Stimulated activated effector memory CD8-positive, alpha-beta T cell treated with anti-CD3 and anti-CD28 coated beads, Interleukin-12 subunit alpha, Interleukin-12 subunit beta, amount 100 ng/mL, for 72 hours (primary cell): Measurements from ENCODE around the gene ANKRD7.

ENCODE experiments used
- ATAC-seq: fragments of 150-1000 bp; cut with Tn5 transposase; 2 replicates; pipeline ENCODE4 v1.10.0; 2021
- DNase-seq, 2 donors: peaks; one replicate each; pipeline ENCODE4 v3.0.0; 2021 to 2022; ENCODE audit warnings: low spot score in 2 of 2
- H3K27ac Mint-ChIP-seq: one replicate; pipeline ENCODE4 v1.8.0; 2022; ENCODE audit warnings: mild to moderate bottlenecking, mixed read lengths
- H3K36me3 Mint-ChIP-seq: one replicate; pipeline ENCODE4 v1.8.0; 2022; ENCODE audit warnings: mild to moderate bottlenecking, mixed read lengths
- H3K4me1 Mint-ChIP-seq: one replicate; pipeline ENCODE4 v1.8.0; 2022; ENCODE audit warnings: mixed read lengths
- H3K4me3 Mint-ChIP-seq: one replicate; pipeline ENCODE4 v1.8.0; 2022; ENCODE audit warnings: mild to moderate bottlenecking, mixed read lengths
- H3K9me3 Mint-ChIP-seq: one replicate; pipeline ENCODE4 v1.8.0; 2022; ENCODE audit warnings: mixed read lengths

ANKRD7 gene

GRCh38 chr7:118224521-118224920 lies at the start of gene ANKRD7:
Gene ANKRD7, plus strand, starts transcription at chr7:118224704. Its CDS starts 127 bp downstream, at chr7:118224831.
- no peaks in the 10 kb centered on the region for H3K9me3 Mint-ChIP-seq
- ATAC-seq = no peak
- no peaks in the 10 kb centered on the region for H3K4me1 Mint-ChIP-seq

GRCh38 chr7:118175740-118176139 lies 48.8 kb upstream of the ANKRD7 start:
- Mint-ChIP-seq H3K27ac (no peak overlapping the region), H3K4me1 (no peaks in the 10 kb centered on the region), H3K4me3 (no peak overlapping the region), H3K36me3 (no peaks in the 10 kb centered on the region), H3K9me3 (no peaks in the 10 kb centered on the region)
- no peak for DNase-seq
- no peak for ATAC-seq

More at GRCh38 chr7:118224521-118224920, at the start of gene ANKRD7:
- DNase-seq = no peak
- Mint-ChIP-seq H3K27ac (no peak within 1 kb of the TSS), H3K36me3 (no peaks in the 10 kb centered on the region), H3K4me3 (no peak within 1 kb of the TSS)

GRCh38 chr7:118179191-118179590 lies 45.3 kb upstream of the ANKRD7 start:
- Mint-ChIP-seq H3K36me3 (peaks cover 10% of the 10 kb centered on the region), H3K27ac (no peak overlapping the region), H3K4me3 (no peak overlapping the region), H3K4me1 (peaks cover 11% of the 10 kb centered on the region), H3K9me3 (no peaks in the 10 kb centered on the region)
- ATAC-seq (no peak), DNase-seq (no peak)

- H3K4me1 Mint-ChIP-seq = peaks cover 28% of the 10 kb centered on the region
- H3K27ac Mint-ChIP-seq = peak overlapping the region; percentile 99
These were observed 41.7 kb upstream of the ANKRD7 start for GRCh38 chr7:118182593-118183427.

GRCh38 chr7:118183428-118183785 lies 41.1 kb upstream of the ANKRD7 start:
- peaks cover 28% of the 10 kb centered on the region for H3K4me1 Mint-ChIP-seq
- H3K36me3 Mint-ChIP-seq = peaks cover 47% of the 10 kb centered on the region
- peak overlapping the region; percentile 88 for H3K4me3 Mint-ChIP-seq
- ATAC-seq = peak; percentile 6
- peak overlapping the region; percentile 99 for H3K27ac Mint-ChIP-seq
- no peaks in the 10 kb centered on the region for H3K9me3 Mint-ChIP-seq
- no peak for DNase-seq

More at GRCh38 chr7:118182593-118183427, 41.7 kb upstream of the ANKRD7 start:
- DNase-seq (no peak), ATAC-seq (no peak)
- H3K36me3 Mint-ChIP-seq = peaks cover 41% of the 10 kb centered on the region
- H3K9me3 Mint-ChIP-seq = no peaks in the 10 kb centered on the region
- peak overlapping the region; percentile 88 for H3K4me3 Mint-ChIP-seq

GRCh38 chr7:118183786-118184564 lies 40.5 kb upstream of the ANKRD7 start, which contains the start of gene LSM8:
Gene LSM8, plus strand, starts transcription at chr7:118184164. Its CDS starts 60 bp downstream, at chr7:118184224.
- Mint-ChIP-seq H3K36me3 (peaks cover 53% of the 10 kb centered on the region), H3K9me3 (no peaks in the 10 kb centered on the region), H3K4me1 (peaks cover 28% of the 10 kb centered on the region), H3K4me3 (peak within 1 kb of the TSS; percentile 88), H3K27ac (peak within 1 kb of the TSS; percentile 99)
- ATAC-seq (peak; percentile 99), DNase-seq (peak; percentile 89 to 98)

GRCh38 chr7:118184565-118184940 lies 40.0 kb upstream of the ANKRD7 start:
- Mint-ChIP-seq H3K27ac (peak overlapping the region; percentile 99), H3K4me3 (peak overlapping the region; percentile 88), H3K36me3 (peaks cover 59% of the 10 kb centered on the region), H3K4me1 (peaks cover 28% of the 10 kb centered on the region), H3K9me3 (no peaks in the 10 kb centered on the region)
- ATAC-seq = no peak
- no peak for DNase-seq

GRCh38 chr7:118185163-118185860 lies 39.2 kb upstream of the ANKRD7 start:
- H3K36me3 Mint-ChIP-seq = peaks cover 66% of the 10 kb centered on the region

GRCh38 chr7:118186501-118186900 lies 38.0 kb upstream of the ANKRD7 start:
- ATAC-seq (no peak), DNase-seq (no peak)
- peaks cover 78% of the 10 kb centered on the region for H3K36me3 Mint-ChIP-seq
- peak overlapping the region; percentile 40 for H3K27ac Mint-ChIP-seq
- peak overlapping the region; percentile 88 for H3K4me3 Mint-ChIP-seq
- peaks cover 28% of the 10 kb centered on the region for H3K4me1 Mint-ChIP-seq
- no peaks in the 10 kb centered on the region for H3K9me3 Mint-ChIP-seq

More at GRCh38 chr7:118185163-118185860, 39.2 kb upstream of the ANKRD7 start:
- peak overlapping the region; percentile 88 for H3K4me3 Mint-ChIP-seq
- peaks cover 28% of the 10 kb centered on the region for H3K4me1 Mint-ChIP-seq
- H3K9me3 Mint-ChIP-seq = no peaks in the 10 kb centered on the region
- DNase-seq (no peak), ATAC-seq (no peak)
- H3K27ac Mint-ChIP-seq = no peak overlapping the region

- Mint-ChIP-seq H3K9me3 (no peaks in the 10 kb centered on the region), H3K4me3 (no peak overlapping the region), H3K27ac (no peak overlapping the region), H3K36me3 (peaks cover 58% of the 10 kb centered on the region), H3K4me1 (no peaks in the 10 kb centered on the region)
- ATAC-seq = no peak
- no peak for DNase-seq
These were observed 29.9 kb upstream of the ANKRD7 start for GRCh38 chr7:118194571-118194970.

- Mint-ChIP-seq H3K36me3 (peaks cover 44% of the 10 kb centered on the region), H3K4me3 (no peak overlapping the region), H3K9me3 (no peaks in the 10 kb centered on the region), H3K27ac (no peak overlapping the region), H3K4me1 (no peaks in the 10 kb centered on the region)
- DNase-seq (peak; percentile 28 to 67), ATAC-seq (peak; percentile 73)
These were observed 28.5 kb upstream of the ANKRD7 start for GRCh38 chr7:118195837-118196474.

- no peak for DNase-seq
These were observed 22.4 kb upstream of the ANKRD7 start for GRCh38 chr7:118202061-118202460.

GRCh38 chr7:118214051-118214832 lies 10.3 kb upstream of the ANKRD7 start:
- peak; percentile 60 to 86 for DNase-seq
- no peaks in the 10 kb centered on the region for H3K9me3 Mint-ChIP-seq
- peaks cover 11% of the 10 kb centered on the region for H3K36me3 Mint-ChIP-seq
- peak overlapping the region; percentile 93 for H3K27ac Mint-ChIP-seq
- H3K4me3 Mint-ChIP-seq = peak overlapping the region; percentile 87
- ATAC-seq = peak; percentile 95
- H3K4me1 Mint-ChIP-seq = peaks cover 13% of the 10 kb centered on the region

More at GRCh38 chr7:118202061-118202460, 22.4 kb upstream of the ANKRD7 start:
- no peak for ATAC-seq
- Mint-ChIP-seq H3K36me3 (peaks cover 2% of the 10 kb centered on the region), H3K9me3 (no peaks in the 10 kb centered on the region), H3K27ac (peak overlapping the region; percentile 21), H3K4me3 (no peak overlapping the region), H3K4me1 (no peaks in the 10 kb centered on the region)

- Mint-ChIP-seq H3K9me3 (no peaks in the 10 kb centered on the region), H3K4me1 (peaks cover 13% of the 10 kb centered on the region), H3K27ac (peak overlapping the region; percentile 93), H3K4me3 (peak overlapping the region; percentile 87), H3K36me3 (peaks cover 11% of the 10 kb centered on the region)
- DNase-seq = no peak
- peak; percentile 5 for ATAC-seq
These were observed 9.7 kb upstream of the ANKRD7 start for GRCh38 chr7:118214833-118215182.
